GM13976 (cell line): ENCODE measurements around the gene OSBPL10.

Source experiments
- DNase-seq: peaks from one replicate; pipeline ENCODE4 v3.0.0; 2012; ENCODE audit warnings: low spot score
- in situ Hi-C: fragments of 300-500 bp; cut with MboI; formaldehyde crosslinking; loops from one replicate; pipeline ENCODE4 v1.12.0; 2022; ENCODE audit warnings: low sequenced_read_pairs, mixed read lengths, inconsistent platforms; ENCODE audit not compliant: unreplicated experiment
- TF ChIP-seq, protein P1 (sequence below): IDR thresholded peaks from 2 replicates; pipeline ENCODE4 v1.5.1; 2012; ENCODE audit warnings: borderline replicate concordance, mild to moderate bottlenecking; ENCODE audit not compliant: insufficient read depth; ENCODE audit errors: extremely low read depth, missing control alignments, control extremely low read depth

The OSBPL10 gene

DNA sequence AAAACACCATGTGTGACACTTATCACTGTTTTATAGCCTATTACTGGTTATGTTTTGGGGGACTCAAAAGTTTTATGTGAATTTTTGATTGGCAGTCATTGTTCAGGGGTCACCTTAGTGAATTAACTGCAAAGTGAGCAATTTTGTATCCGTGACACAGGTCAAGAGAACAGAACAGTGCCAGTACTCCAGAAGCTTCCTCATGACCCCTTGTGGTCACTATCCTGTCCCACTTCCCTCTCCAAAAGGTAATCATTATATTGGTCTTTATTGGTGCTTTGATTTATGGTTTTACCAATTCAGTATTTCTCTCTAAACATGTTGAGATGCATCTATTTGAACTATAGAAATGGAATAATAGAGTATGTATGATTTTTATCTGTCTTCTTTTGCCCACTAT lies 341.2 kb downstream of the OSBPL10 start:
- TF ChIP-seq, protein P1, sequence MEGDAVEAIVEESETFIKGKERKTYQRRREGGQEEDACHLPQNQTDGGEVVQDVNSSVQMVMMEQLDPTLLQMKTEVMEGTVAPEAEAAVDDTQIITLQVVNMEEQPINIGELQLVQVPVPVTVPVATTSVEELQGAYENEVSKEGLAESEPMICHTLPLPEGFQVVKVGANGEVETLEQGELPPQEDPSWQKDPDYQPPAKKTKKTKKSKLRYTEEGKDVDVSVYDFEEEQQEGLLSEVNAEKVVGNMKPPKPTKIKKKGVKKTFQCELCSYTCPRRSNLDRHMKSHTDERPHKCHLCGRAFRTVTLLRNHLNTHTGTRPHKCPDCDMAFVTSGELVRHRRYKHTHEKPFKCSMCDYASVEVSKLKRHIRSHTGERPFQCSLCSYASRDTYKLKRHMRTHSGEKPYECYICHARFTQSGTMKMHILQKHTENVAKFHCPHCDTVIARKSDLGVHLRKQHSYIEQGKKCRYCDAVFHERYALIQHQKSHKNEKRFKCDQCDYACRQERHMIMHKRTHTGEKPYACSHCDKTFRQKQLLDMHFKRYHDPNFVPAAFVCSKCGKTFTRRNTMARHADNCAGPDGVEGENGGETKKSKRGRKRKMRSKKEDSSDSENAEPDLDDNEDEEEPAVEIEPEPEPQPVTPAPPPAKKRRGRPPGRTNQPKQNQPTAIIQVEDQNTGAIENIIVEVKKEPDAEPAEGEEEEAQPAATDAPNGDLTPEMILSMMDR: no peak
- no peak for DNase-seq
- in situ Hi-C loops: no loop called here

DNA sequence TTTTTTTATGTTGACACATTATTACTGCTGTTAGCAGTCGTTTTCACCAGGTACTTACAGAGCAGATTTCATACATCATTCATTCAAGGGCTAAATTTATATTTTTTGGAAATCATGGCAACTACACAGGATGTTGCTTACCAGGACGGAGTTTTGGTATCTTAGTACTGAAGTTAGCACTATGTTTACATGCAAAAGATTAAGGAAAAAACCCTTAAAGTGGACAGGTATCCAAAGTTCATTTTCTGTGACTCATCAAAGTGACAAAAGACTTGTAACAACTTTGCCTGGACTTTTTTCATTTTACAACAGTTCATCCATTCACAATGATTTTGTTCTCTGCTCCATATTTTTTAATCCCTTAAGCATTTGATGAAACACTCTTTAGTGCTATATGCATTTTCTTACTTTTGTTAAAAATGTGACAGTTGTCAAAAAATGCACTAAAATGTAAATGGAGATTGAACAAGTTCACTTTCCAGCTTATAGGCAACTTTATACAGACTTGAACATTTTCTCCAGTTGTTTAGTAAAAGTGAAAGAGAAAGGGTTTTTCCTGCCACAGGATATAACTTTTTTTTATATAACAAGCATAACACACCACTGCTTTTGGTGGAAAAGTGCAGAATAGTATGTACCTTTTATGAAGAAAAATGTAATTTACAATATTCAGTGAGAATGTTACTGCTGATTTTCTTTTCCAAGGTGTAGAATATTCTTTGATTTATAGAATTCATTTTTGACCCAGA lies 344.2 kb downstream of the OSBPL10 start:
- TF ChIP-seq, protein P1: no peak
- in situ Hi-C loops: no loop called here

DNA sequence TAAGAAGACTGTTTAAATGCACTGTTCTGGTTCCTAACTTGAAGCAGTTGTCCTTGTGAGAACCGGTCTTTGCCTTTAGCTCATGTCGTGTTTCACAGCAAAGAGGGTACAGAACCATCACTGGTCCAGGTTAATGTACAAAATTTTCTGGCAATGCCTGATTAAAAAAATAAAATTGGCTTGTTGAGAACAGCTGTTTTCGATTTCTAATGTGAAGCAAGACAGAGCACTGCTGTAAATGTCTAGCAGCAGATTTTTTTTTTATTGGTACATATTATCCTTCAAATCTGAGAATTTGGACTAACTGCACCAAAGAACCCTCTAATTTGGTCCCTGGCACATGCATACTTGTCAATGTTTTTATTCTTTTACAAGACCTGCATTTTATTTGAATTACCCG lies 345.0 kb downstream of the OSBPL10 start:
- TF ChIP-seq, protein P1: no peak
- in situ Hi-C loops: no loop called here

More for the DNA sequence above, 344.2 kb downstream of the OSBPL10 start:
- no peak for DNase-seq

DNA sequence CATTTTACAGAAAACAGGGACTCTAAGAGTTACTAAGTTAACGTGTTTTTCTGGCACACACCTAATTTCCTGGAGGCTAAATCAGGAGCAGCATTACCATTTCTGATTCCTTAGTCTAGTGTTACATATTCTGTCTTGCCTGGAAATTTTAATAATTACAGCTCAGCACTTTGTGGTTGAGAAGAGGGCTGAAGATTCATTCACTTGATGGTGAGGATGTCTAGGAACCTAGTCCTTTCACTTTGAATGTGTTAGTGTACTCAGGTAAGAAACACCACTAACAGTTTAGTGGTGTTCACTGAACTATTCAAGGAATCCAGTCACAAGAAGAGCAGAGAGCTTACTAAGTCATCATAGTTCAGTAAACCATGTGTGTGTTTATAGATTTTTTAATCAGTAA lies 345.5 kb downstream of the OSBPL10 start:
- no peak for DNase-seq
- in situ Hi-C loops: no loop called here
- TF ChIP-seq, protein P1: no peak

More for the DNA sequence above, 345.0 kb downstream of the OSBPL10 start:
- no peak for DNase-seq

DNA sequence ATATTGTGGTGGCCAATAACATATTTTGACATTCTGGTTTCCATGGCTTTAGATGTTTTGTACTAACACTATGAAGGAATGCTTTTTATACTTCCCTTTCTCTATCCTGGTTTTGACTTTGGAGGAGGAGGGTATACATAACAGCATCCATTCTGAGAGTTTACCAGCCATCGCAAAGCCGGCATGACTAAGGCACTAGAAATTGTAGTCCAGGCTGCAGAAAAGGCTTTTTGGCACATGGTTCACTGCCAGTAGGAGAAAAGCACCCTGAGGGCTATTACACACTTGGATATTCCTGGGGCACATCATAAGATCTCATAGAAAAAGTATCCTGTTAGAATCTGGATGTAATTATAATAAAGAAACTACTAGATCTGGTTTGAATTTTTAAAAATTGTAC lies 346.6 kb downstream of the OSBPL10 start:
- in situ Hi-C loops: no loop called here
- TF ChIP-seq, protein P1: no peak
- no peak for DNase-seq

DNA sequence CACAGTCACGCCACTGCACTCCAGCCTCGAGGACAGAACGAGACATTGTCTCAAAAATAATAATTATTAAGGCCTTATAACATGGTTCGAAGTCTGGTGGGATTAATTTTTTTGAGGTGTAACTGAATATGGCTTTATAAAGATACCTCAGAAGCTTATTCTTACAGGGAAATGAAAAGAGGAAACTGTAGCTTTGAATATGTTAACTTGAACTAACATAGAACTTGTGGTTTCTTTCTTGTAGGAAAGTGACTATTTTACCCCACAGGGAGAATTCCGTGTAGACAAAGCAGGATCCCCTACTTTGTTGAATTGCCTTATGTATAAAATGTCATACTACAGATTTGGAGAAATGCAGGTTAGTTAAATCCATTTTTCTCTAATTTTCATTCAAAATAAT lies 352.0 kb downstream of the OSBPL10 start:
- TF ChIP-seq, protein P1: no peak
- no peak for DNase-seq
- in situ Hi-C loops: no loop called here

DNA sequence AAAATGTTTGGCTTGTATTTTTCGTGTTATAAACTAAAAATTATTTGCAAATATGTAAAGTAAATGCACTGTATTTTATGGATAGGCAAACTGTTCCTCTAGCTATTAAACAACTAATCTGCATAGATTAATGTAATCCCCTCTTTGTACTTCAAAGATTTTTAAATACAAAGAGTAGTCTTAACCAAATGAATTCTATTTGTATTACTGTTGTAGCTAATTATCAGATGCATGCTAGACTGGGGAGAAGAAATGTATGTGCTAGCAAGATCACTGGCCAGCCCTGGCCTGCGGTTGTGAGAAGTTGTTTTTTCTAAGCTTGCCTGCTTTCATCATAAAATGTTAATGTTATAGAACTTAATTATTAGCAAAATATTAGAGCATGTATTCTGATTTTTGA lies 355.7 kb downstream of the OSBPL10 start:
- no peak for DNase-seq
- in situ Hi-C loops: no loop called here
- TF ChIP-seq, protein P1: no peak
